Ovary (tissue), 9 donors: Measurements from ENCODE around the gene FAM83B. TPM values are rescaled to one million over a fixed set of nuclear protein-coding genes. Genes with fewer than 3 reads are reported as not detected.

ENCODE experiments used
- DNase-seq, 5 donors: peaks; one replicate each; pipeline ENCODE4 v3.0.0-alpha.2; 2019 to 2020
- H3K27ac ChIP-seq, 2 donors: fragments of 200-600 bp; one replicate each; pipeline versions ENCODE4 v1.5.1 to v1.8.0; 2019 to 2022
- H3K27me3 ChIP-seq: fragments of 200-600 bp; one replicate; pipeline ENCODE4 v1.8.0; 2022
- H3K36me3 ChIP-seq: fragments of 200-600 bp; sonication (generic); one replicate; pipeline ENCODE4 v1.5.1; 2019
- H3K4me1 ChIP-seq: one replicate; pipeline ENCODE4 v1.8.1; 2013; ENCODE audit warnings: mild to moderate bottlenecking, moderate library complexity; ENCODE audit not compliant: insufficient read depth
- H3K4me3 ChIP-seq: fragments of 200-600 bp; sonication (generic); one replicate; pipeline ENCODE4 v1.5.1; 2017
- H3K9me3 ChIP-seq, 2 donors: fragments of 200-600 bp in 1 of 2; sonication (generic) in 1 of 2; one replicate each; pipeline versions ENCODE4 v1.5.1 to v1.8.1; 2013 to 2019; ENCODE audit warnings: mild to moderate bottlenecking in 1 of 2, moderate library complexity in 1 of 2
- CTCF ChIP-seq, 3 donors: fragments of 450-650 bp in 2 of 3; fragments of 200-600 bp in 1 of 3; IDR thresholded peaks; one replicate each; pipeline versions ENCODE4 v1.5.1 to v1.8.0; 2016 to 2022; ENCODE audit warnings: antibody characterized with exemption in 3 of 3, mild to moderate bottlenecking in 1 of 3
- EP300 ChIP-seq: sonication (generic); formaldehyde crosslinking; IDR thresholded peaks from one replicate; pipeline ENCODE4 v1.6.1; 2017; ENCODE audit warnings: antibody characterized with exemption
- POLR2A ChIP-seq: fragments of 450-650 bp; IDR thresholded peaks from one replicate; pipeline ENCODE4 v1.6.1; 2017; ENCODE audit warnings: antibody characterized with exemption, mild to moderate bottlenecking, moderate library complexity
- WGBS, 3 donors: extraction: QIAGEN DNeasy Blood & Tissue Kit in 1 of 3; methylation state at CpG; one replicate each; pipeline versions ENCODE4 v1.1.5 to v1.1.7; 2013 to 2017; 5-methylcytosine and 5-hydroxymethylcytosine counted together
- intact Hi-C, 4 donors: fragments of 100-400 bp; cut with DNase I; formaldehyde crosslinking; loops; one replicate each; pipeline versions ENCODE4 v1.11.0 to v1.15.1; 2022 to 2023
- polyA plus RNA-seq, 2 donors: library from polyadenylated mRNA; stranded (reverse); fragments of 200-250 nt in 1 of 2; fragments of 350-450 nt in 1 of 2; fragmentation: Illumina TruSeq in 1 of 2; extraction: RNeasy Lipid Tissue Mini Kit (QIAGEN cat#74804) in 1 of 2; gene quantifications; one replicate each; pipeline ENCODE4 v1.2.3, GENCODE V29; 2013 to 2014
- total RNA-seq, 7 donors: library from RNA; depleted of rRNA in 2 of 7; stranded (reverse); fragments of >200 nt in 2 of 7; fragmentation: NEBNext Ultra II Directional in 3 of 7; extraction: Animal tissue kit (Norgen Biotek cat#: 25700) in 3 of 7; gene quantifications; one replicate each; pipeline versions ENCODE4 v1.1.0 to v1.2.4, GENCODE V29; 2016 to 2023
- donor health status: DM: no; HTN: no; CAD: no; lungs with moderate emphysema.
- donor health status: DM: no; HTN: no; CAD: no.
- donor health status: Bipolar disorder and iron deficiency.
- donor health status: DM: yes; HTN: yes; CAD: no.
- donor health status: DM: no; HTN: no; CAD: no.
- donor health status: DM: yes; HTN: yes; CAD: no.

Gene FAM83B
- total and polyA plus RNA-seq, 9 donors, result 0.10 to 4.3 (median 0.46) TPM; not detected in 4

GRCh38 chr6:54900666-54901065, 54.1 kb downstream of the FAM83B start:
- Histone ChIP-seq H3K4me3 (no peak overlapping the region), H3K27ac (no peak overlapping the region), H3K9me3 (no peaks in the 10 kb centered on the region), H3K27me3 (no peaks in the 10 kb centered on the region), H3K4me1 (no peaks in the 10 kb centered on the region), H3K36me3 (no peaks in the 10 kb centered on the region)
- TF ChIP-seq POLR2A (no peak), EP300 (no peak), CTCF (IDR thresholded peaks at IDR 0.05) (no peak)
- 88 to 96% (median 91%) methylated on average over 2 of the region's 2 CpGs for WGBS, 3 donors
- intact Hi-C loops, result no loop called here
- DNase-seq, result no peak

DNA sequence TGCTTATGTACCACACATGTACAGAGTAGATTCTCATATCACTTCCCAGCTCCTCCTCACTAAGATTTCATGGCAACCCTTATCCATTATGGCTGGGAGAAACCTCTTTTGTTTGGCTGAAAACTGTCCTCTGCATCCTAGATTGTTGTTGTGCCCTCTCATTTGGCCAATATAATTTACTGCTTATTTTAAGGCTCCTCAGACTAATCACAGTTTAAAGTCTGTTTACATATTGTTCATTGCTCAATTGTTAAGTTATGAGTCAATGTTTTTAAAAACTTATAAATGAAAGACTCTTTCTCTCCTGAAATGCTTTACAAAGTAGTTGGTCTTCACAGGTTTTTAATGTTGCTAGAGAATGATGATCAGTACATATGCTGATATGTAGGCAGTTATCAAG, 57.3 kb downstream of the FAM83B start:
- intact Hi-C loops, result no loop called here
- Histone ChIP-seq H3K27me3 (no peaks in the 10 kb centered on the region), H3K27ac (no peak overlapping the region), H3K4me3 (no peak overlapping the region), H3K9me3 (no peaks in the 10 kb centered on the region), H3K36me3 (no peaks in the 10 kb centered on the region), H3K4me1 (no peaks in the 10 kb centered on the region)
- DNase-seq, result no peak
- TF ChIP-seq EP300 (no peak), CTCF (IDR thresholded peaks at IDR 0.05) (no peak), POLR2A (no peak)

GRCh38 chr6:54907355-54907754, 60.8 kb downstream of the FAM83B start:
- Histone ChIP-seq H3K9me3 (no peaks in the 10 kb centered on the region), H3K27me3 (no peaks in the 10 kb centered on the region), H3K27ac (no peak overlapping the region), H3K36me3 (no peaks in the 10 kb centered on the region), H3K4me3 (no peak overlapping the region), H3K4me1 (no peaks in the 10 kb centered on the region)
- TF ChIP-seq POLR2A (no peak), EP300 (no peak), CTCF (IDR thresholded peaks at IDR 0.05) (no peak)
- DNase-seq, result no peak
- intact Hi-C loops, result no loop called here
- 74 to 77% (median 76%) methylated on average over 1 of the region's 1 CpG for WGBS, 3 donors

DNA sequence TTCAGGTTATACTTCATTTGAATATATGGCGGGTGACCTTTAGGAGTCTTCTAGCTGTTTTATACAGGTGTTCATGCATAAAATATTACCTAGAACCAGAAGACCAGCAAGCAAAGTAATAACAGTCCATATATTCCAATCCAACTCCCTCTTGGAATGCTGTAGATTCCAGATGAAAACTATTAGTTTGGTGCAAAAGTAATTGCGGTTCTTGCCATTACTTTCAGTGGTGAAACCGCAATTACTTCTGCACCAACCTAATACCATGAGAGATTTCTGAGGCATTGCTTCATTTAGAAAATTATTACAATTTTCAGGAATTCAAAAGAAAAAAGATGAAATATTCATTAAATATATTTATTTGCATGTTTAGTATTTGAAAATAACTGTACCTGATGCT, 62.6 kb downstream of the FAM83B start:
- Histone ChIP-seq H3K9me3 (no peaks in the 10 kb centered on the region), H3K27ac (no peak overlapping the region), H3K27me3 (no peaks in the 10 kb centered on the region), H3K4me1 (no peaks in the 10 kb centered on the region), H3K36me3 (no peaks in the 10 kb centered on the region), H3K4me3 (no peak overlapping the region)
- no peak for DNase-seq
- TF ChIP-seq CTCF (IDR thresholded peaks at IDR 0.05), result no peak
- no peak for TF ChIP-seq EP300
- TF ChIP-seq POLR2A, result no peak
- intact Hi-C loops, result no loop called here
- WGBS, 3 donors, result 93 to 98% (median 95%) methylated on average over 3 of the region's 3 CpGs

- Histone ChIP-seq H3K9me3 (no peaks in the 10 kb centered on the region), H3K27ac (no peak overlapping the region), H3K4me3 (no peak overlapping the region), H3K27me3 (no peaks in the 10 kb centered on the region), H3K4me1 (no peaks in the 10 kb centered on the region), H3K36me3 (no peaks in the 10 kb centered on the region)
- 46 to 66% (median 53%) methylated on average over 6 of the region's 6 CpGs for WGBS, 3 donors
- DNase-seq, result no peak
- intact Hi-C loops, result no loop called here
- TF ChIP-seq CTCF (IDR thresholded peaks at IDR 0.05), result no peak
- TF ChIP-seq EP300, result no peak
Observed at GRCh38 chr6:54910431-54910884, 63.9 kb downstream of the FAM83B start.
